NCI-H1417 (cell line): Measurements from ENCODE around the gene PRMT2.
"Not testable (repeated sequence)": the region's sequence is repeated elsewhere in the genome, so short reads cannot be mapped to it uniquely, and the experiment has no call there.

Experiments
- DNase-seq, 3 experiments: peaks; one replicate each; lab custom pipeline; 2025; lab: John Stamatoyannopoulos, UW

PRMT2 gene

DNA sequence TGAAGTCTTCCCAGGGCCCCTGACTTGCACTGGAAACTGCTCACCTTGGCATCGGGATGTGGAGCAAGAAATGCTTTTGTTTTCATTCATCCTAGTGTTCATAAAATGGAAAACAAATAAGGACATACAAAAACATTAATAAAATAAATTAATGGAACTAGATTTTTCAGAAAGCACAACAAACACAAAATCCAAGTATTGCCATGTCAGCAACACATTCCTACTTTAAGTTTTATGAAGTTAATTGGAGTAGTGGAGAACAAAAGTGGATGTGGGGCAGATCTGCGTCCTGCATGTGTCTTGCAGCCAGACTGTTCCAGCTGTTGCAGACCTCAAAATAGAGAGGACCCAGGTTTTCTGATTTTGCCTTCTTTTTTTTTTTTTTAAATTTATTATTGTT is 32.9 kb downstream of the PRMT2 start:
- no peak for DNase-seq

GRCh38 chr21:46668904-46669303 is 33.4 kb downstream of the PRMT2 start:
- DNase-seq, result not testable (repeated sequence)

DNA sequence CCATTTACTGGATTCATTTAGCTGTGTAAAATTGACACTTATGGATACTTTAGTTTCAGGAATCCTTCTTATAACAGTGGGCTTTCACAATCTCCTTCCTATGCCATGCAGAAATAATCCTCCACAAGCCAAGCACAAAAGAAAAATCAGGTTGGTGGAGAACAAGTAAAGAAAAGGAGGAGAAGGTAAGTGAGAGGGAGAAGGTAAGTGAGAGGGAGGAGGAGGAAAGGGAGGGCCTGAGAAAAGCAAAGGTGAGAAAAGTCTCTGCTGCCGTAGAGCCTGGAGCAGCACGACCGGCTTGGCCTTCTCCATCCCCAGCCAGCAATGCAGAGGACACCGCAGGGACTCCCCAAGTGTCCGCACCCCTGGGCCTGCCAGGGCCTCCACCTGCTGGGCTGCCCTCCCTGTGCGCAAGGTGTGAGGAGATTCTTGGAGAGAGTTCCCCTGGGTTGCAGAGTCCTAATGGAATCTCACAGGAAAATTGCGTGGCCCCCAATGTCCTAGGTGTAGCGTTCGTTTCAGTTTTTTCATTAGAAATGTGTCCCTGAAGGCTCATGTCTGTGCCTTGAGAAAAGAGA is 39.0 kb downstream of the PRMT2 start:
- peak in 1 of 3 experiments; percentile 16 for DNase-seq

GRCh38 chr21:46675595-46676280 is 40.3 kb downstream of the PRMT2 start:
- DNase-seq, result no peak

GRCh38 chr21:46676542-46676941 is 41.1 kb downstream of the PRMT2 start:
- DNase-seq, result not testable (repeated sequence)

DNA sequence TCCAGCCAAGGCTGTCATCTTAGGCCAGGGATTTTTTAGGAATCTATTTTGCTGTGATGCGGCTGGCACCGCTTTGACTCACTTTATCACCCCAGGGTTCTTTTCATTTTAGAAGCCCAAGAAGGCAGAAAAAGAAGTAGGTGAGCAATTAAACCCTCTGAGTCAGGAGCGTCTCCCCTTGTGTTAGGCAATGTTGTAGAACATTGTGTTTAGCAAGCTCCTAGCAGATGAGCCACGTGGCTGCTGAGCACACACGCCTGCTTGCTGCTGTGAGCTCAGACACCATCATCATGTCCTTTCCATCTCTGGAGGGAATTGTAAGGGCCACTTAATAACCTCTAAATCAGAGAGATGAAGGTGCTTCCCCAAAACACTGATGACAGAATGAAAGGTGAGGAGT is 46.1 kb downstream of the PRMT2 start:
- DNase-seq, result not testable (repeated sequence)

DNA sequence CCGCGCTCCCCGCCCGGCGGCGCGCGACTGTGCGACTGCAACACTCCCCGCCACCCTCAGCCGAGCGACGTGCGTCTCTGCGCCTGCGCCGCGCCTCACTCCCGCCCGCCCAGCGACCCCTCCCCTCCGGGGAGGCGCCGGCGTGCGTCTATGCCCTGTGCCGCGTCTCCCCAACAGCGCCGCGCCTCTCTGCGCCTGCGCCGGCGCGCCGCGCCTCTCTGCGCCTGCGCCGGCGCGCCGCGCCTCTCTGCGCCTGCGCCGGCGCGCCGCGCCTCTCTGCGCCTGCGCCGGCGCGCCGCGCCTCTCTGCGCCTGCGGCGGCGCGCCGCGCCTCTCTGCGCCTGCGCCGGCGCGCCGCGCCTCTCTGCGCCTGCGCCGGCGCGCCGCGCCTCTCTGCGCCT is 63.2 kb downstream of the PRMT2 start:
- DNase-seq, result not testable (repeated sequence)

- DNase-seq, result not testable (repeated sequence)
Measured at GRCh38 chr21:46699104-46699503, 63.6 kb downstream of the PRMT2 start.
